Activated B cell treated with CpG ODN at 0.5 μM for 24 hours (primary cell): Measurements from ENCODE around the gene SUPT20H. TPM values are rescaled to one million over a fixed set of nuclear protein-coding genes. Genes with fewer than 3 reads are reported as not detected.

Experiments used
- ATAC-seq: fragments of 200-7000 bp; cut with Tn5 transposase; one replicate; pipeline ENCODE4 v1.10.0; 2021; ENCODE audit warnings: low read depth, mild to moderate bottlenecking, moderate library complexity
- CTCF ChIA-PET: fragments of 350-600 bp; sonication (Branson Sonifier 250); formaldehyde crosslinking; loops from one replicate; lab custom pipeline; 2021; ENCODE audit warnings: antibody characterized with exemption; lab: Charles Lee
- POLR2A ChIA-PET: fragments of 350-600 bp; sonication (Branson Sonifier 250); formaldehyde crosslinking; loops from one replicate; lab custom pipeline; 2021; ENCODE audit warnings: antibody characterized with exemption; lab: Charles Lee
- DNase-seq: peaks from one replicate; pipeline ENCODE4 v3.0.0; 2022
- H3K27ac Mint-ChIP-seq: one replicate; pipeline ENCODE4 v1.8.0; 2020; ENCODE audit warnings: mixed read lengths
- H3K27me3 Mint-ChIP-seq: one replicate; pipeline ENCODE4 v1.8.0; 2021; ENCODE audit warnings: mixed read lengths
- H3K36me3 Mint-ChIP-seq: one replicate; pipeline ENCODE4 v1.8.0; 2021; ENCODE audit warnings: low read depth, mixed read lengths
- H3K4me1 Mint-ChIP-seq: one replicate; pipeline ENCODE4 v1.8.0; 2021; ENCODE audit warnings: mixed read lengths
- H3K4me3 Mint-ChIP-seq: one replicate; pipeline ENCODE4 v1.8.0; 2020; ENCODE audit warnings: mild to moderate bottlenecking, mixed read lengths
- H3K9me3 Mint-ChIP-seq: one replicate; pipeline ENCODE4 v1.8.0; 2020; ENCODE audit warnings: mixed read lengths
- CTCF ChIP-seq: fragments of 200-600 bp; IDR thresholded peaks from one replicate; pipeline ENCODE4 v1.8.0; 2022; ENCODE audit warnings: antibody characterized with exemption, mild to moderate bottlenecking
- intact Hi-C: fragments of 100-400 bp; cut with micrococcal nuclease; formaldehyde crosslinking; loops from one replicate; pipeline ENCODE4 v1.15.1; 2024
- total RNA-seq: library from RNA; stranded (reverse); gene quantifications from 2 replicates; pipeline ENCODE4 v1.2.3, GENCODE V29; 2022

Gene SUPT20H
- total RNA-seq, 1 donor from 2014 or later: 66.6 TPM

- Mint-ChIP-seq H3K27me3 (no peaks in the 10 kb centered on the region), H3K4me1 (peaks cover 1% of the 10 kb centered on the region), H3K27ac (no peak overlapping the region), H3K9me3 (no peaks in the 10 kb centered on the region), H3K4me3 (no peak overlapping the region), H3K36me3 (peaks cover 72% of the 10 kb centered on the region)
- ATAC-seq (no peak), DNase-seq (no peak)
- intact Hi-C loops: no loop called here
- ChIA-PET POLR2A (no interaction called here), CTCF (no interaction called here)
- TF ChIP-seq CTCF: no peak
Observed at GRCh38 chr13:36959456-36960116, 99.9 kb downstream of the SUPT20H start.

Other genes starting within 250 kb of the SUPT20H start
- gene RFXAP, start 240.5 kb downstream of the SUPT20H start, total RNA-seq: 8.8 and 9.6 TPM in 2 replicates
- gene SMAD9, start 139.4 kb downstream of the SUPT20H start, total RNA-seq: not detected in 2 replicates
- gene ALG5, start 60.3 kb downstream of the SUPT20H start, total RNA-seq: 24.0 and 25.8 TPM in 2 replicates
- gene EXOSC8, start 58.9 kb downstream of the SUPT20H start, total RNA-seq: 57.7 and 61.8 TPM in 2 replicates
- gene CSNK1A1L, start 46.0 kb upstream of the SUPT20H start, total RNA-seq: not detected in 2 replicates